ENCODE results near the gene TEX36.
"Not testable (repeated sequence)": the region's sequence is repeated elsewhere in the genome, so short reads cannot be mapped to it uniquely, and the experiment has no call there.

The TEX36 gene

DNA sequence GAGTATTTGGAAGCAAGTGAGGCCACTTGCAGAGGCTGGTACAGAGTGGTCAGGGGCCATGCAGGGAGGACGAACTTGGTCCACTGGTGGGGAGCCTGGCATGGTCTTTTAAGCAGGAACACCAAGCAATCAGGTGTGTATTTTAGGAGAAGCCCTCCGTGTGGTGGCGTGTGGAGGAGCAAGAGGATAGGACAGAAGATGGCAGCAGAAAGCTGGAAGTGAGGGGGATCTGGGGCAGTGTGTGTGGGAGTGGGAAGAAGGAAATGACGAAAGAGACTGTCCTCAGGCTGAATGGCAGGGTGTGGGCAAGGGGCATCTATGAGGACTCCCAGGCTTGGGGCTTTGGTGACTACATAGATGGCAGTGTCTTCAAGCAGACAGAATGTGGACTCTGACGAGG, 51.2 kb downstream of the TEX36 start:
- Histone ChIP-seq H3K4me3 (ENCODE audit: low read length in 2 of 2) (no peak overlapping the region), H3K9me3 (ENCODE audit: control insufficient read depth in 2 of 2, low read length in 2 of 2) (no peaks in the 10 kb centered on the region), H3K27ac (ENCODE audit: low read length) (no peak overlapping the region), H3K36me3 (ENCODE audit: control insufficient read depth in 2 of 2, insufficient read depth in 2 of 2, low read length in 2 of 2) (no peaks in the 10 kb centered on the region), H3K4me1 (ENCODE audit: control insufficient read depth, insufficient read depth, low read length) (no peaks in the 10 kb centered on the region), H3K9ac (ENCODE audit: low read length in 2 of 2) (no peak overlapping the region), H3K27me3 (ENCODE audit: control insufficient read depth in 1 of 2, insufficient read depth in 2 of 2, low read length in 2 of 2) (no peaks in the 10 kb centered on the region)

DNA sequence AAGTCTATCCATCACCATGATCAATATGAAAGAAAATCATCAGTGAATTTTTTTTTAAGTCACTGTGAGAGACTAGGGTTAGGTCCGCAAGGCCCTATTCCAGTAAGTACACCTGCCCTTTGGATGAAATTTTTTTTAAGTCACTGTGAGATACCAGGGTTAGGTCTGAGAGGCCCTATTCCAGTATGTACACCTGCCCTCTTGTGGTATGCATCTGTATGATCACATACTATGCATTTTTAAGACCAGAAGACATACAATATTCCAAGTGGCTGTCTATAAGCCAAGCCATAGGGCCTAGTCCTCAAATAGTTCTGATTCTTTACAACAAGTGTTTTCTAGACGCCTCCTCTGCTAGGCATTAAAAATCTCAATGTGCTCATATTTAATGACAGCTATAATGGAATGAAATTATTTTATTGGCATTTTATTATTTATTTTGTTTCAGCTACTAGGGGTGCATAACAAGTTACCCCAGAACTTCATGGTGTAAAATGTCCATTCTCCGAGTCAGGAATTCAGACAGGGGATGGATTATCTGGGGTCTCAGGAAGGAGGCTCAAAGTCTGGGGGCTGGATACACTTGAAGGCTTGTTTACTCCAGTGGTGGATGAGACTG, 53.1 kb downstream of the TEX36 start:
- Histone ChIP-seq H3K4me3 (ENCODE audit: low read length in 2 of 2) (no peak overlapping the region), H3K36me3 (ENCODE audit: control insufficient read depth in 2 of 2, insufficient read depth in 2 of 2, low read length in 2 of 2) (no peaks in the 10 kb centered on the region), H3K9me3 (ENCODE audit: control insufficient read depth in 2 of 2, low read length in 2 of 2) (no peaks in the 10 kb centered on the region), H3K9ac (ENCODE audit: low read length in 2 of 2) (no peak overlapping the region), H3K27ac (ENCODE audit: low read length) (no peak overlapping the region), H3K27me3 (ENCODE audit: control insufficient read depth in 1 of 2, insufficient read depth in 2 of 2, low read length in 2 of 2) (no peaks in the 10 kb centered on the region), H3K4me1 (ENCODE audit: control insufficient read depth, insufficient read depth, low read length) (peaks cover 1% of the 10 kb centered on the region)

DNA sequence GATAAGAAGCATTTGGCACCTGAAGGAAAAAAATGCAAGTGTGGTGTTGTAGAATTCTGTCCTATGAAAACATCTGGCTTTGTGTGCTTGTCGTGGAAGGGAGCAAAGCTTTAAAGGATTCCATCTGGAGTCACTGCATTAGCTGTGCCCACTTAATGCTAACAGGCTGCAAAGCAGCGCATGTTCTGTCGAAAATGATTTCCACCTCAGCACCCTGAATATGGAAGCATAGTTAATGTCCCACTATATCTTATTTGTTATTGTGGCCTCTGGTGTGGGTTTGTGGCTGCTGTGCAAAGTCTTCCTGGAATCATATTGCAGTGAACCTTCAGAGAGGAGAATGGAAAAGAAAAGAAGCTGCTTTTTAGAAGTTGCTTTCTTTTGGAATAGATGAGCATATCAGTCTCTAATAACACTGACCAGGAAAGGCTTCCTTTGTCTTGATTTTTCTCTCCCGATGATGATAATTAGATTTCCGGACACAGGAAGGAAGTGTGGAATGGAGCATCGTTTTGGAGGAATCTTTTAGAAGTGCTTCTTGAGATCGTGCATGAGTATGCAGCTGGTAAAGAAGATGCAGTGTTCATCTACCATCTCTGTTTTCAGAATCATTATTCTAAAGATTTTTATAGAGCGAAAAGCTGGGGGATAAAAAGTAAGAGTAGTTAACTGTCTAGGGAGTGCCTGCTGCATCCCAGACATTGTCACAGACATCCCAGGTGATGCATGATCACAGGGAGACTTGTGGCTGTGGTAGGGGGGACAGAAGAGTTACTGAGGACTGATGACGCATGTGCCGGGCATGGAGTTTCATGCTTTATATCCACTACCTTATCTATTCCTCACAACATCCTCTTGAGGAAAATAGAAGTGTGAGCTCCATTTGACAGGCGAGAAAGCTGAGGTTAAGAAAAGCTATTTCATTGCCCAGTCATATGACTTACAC, 54.6 kb downstream of the TEX36 start:
- H3K27me3 ChIP-seq (ENCODE audit: control insufficient read depth in 1 of 2, insufficient read depth in 2 of 2, low read length in 2 of 2) = no peaks in the 10 kb centered on the region

DNA sequence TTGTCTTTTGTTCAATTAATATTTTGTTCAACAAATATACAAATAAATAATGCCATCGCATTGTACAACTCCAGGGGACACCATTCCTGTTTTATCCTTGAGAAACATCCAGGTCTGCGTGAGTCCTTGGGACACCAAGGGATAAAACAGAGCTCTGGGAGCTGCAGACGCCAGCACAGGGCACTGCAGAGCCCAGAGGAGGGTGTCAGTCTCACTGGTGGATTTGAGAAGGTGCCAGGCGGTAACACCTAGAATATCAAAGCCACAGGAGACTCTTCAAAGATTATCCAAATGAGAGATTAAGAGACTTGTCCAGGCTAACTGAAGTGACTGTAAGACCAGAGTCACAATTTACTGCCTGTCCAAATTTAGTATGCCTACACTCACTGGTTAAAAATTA, 55.3 kb downstream of the TEX36 start:
- no peaks in the 10 kb centered on the region for H3K36me3 ChIP-seq (ENCODE audit: control insufficient read depth in 2 of 2, insufficient read depth in 2 of 2, low read length in 2 of 2)
- H3K4me1 ChIP-seq (ENCODE audit: control insufficient read depth, insufficient read depth, low read length) = peaks cover 4% of the 10 kb centered on the region
- H3K27me3 ChIP-seq (ENCODE audit: control insufficient read depth in 1 of 2, insufficient read depth in 2 of 2, low read length in 2 of 2) = no peaks in the 10 kb centered on the region
- H3K4me3 ChIP-seq (ENCODE audit: low read length in 2 of 2) = no peak overlapping the region
- H3K9ac ChIP-seq (ENCODE audit: low read length in 2 of 2) = no peak overlapping the region
- no peaks in the 10 kb centered on the region for H3K9me3 ChIP-seq (ENCODE audit: control insufficient read depth in 2 of 2, low read length in 2 of 2)
- H3K27ac ChIP-seq (ENCODE audit: low read length) = no peak overlapping the region

More for the DNA sequence above, 54.6 kb downstream of the TEX36 start:
- no peaks in the 10 kb centered on the region for H3K9me3 ChIP-seq (ENCODE audit: control insufficient read depth in 2 of 2, low read length in 2 of 2)
- no peak overlapping the region for H3K9ac ChIP-seq (ENCODE audit: low read length in 2 of 2)
- H3K36me3 ChIP-seq (ENCODE audit: control insufficient read depth in 2 of 2, insufficient read depth in 2 of 2, low read length in 2 of 2) = no peaks in the 10 kb centered on the region
- H3K27ac ChIP-seq (ENCODE audit: low read length) = no peak overlapping the region
- no peak overlapping the region for H3K4me3 ChIP-seq (ENCODE audit: low read length in 2 of 2)
- peaks cover 4% of the 10 kb centered on the region for H3K4me1 ChIP-seq (ENCODE audit: control insufficient read depth, insufficient read depth, low read length)

DNA sequence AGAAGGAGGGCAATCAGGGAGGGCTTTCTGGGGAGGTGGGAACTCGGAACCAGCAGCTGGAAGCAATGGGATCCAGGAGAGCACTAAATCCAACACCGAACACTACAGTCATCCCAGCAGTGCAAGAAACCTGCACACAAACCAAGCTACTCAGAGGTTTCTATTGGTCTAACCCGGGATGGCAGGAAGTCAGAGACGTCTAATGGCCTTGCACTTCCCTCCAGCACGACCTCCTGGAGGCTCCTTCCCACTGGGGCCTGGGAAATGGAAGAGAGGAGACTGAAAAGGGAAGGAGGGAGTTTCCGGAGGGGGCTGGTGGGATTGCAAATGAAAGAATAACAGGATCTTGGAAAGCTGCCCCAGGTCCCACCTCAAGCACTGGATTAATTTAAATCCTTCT, 56.3 kb downstream of the TEX36 start:
- H3K4me1 ChIP-seq (ENCODE audit: control insufficient read depth, insufficient read depth, low read length) = peaks cover 4% of the 10 kb centered on the region
- no peaks in the 10 kb centered on the region for H3K9me3 ChIP-seq (ENCODE audit: control insufficient read depth in 2 of 2, low read length in 2 of 2)
- H3K27ac ChIP-seq (ENCODE audit: low read length) = no peak overlapping the region
- no peaks in the 10 kb centered on the region for H3K27me3 ChIP-seq (ENCODE audit: control insufficient read depth in 1 of 2, insufficient read depth in 2 of 2, low read length in 2 of 2)
- H3K36me3 ChIP-seq (ENCODE audit: control insufficient read depth in 2 of 2, insufficient read depth in 2 of 2, low read length in 2 of 2) = no peaks in the 10 kb centered on the region
- no peak overlapping the region for H3K4me3 ChIP-seq (ENCODE audit: low read length in 2 of 2)
- H3K9ac ChIP-seq (ENCODE audit: low read length in 2 of 2) = no peak overlapping the region

DNA sequence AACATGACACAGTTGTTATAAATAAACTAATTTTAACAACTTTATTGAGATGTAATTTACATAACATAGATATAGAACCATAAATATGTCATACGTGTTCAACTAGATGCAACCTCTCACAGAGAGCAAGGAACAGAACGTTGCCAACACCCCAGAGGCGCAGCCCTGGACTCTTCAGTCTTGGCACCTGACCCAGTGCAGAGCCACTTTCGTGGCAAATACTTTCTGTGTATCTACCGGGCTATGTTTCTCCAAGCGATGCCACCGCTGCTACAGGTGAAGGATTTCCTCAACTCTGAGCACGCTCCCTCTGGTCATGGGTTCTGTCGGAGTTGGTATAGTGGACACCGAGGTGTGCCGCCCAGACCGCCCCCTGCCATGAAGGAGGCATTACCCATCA, 57.4 kb downstream of the TEX36 start:
- Histone ChIP-seq H3K4me1 (ENCODE audit: control insufficient read depth, insufficient read depth, low read length) (peaks cover 4% of the 10 kb centered on the region), H3K9ac (ENCODE audit: low read length in 2 of 2) (no peak overlapping the region), H3K27me3 (ENCODE audit: control insufficient read depth in 1 of 2, insufficient read depth in 2 of 2, low read length in 2 of 2) (no peaks in the 10 kb centered on the region), H3K4me3 (ENCODE audit: low read length in 2 of 2) (no peak overlapping the region), H3K27ac (ENCODE audit: low read length) (no peak overlapping the region), H3K36me3 (ENCODE audit: control insufficient read depth in 2 of 2, insufficient read depth in 2 of 2, low read length in 2 of 2) (no peaks in the 10 kb centered on the region), H3K9me3 (ENCODE audit: control insufficient read depth in 2 of 2, low read length in 2 of 2) (no peaks in the 10 kb centered on the region)

DNA sequence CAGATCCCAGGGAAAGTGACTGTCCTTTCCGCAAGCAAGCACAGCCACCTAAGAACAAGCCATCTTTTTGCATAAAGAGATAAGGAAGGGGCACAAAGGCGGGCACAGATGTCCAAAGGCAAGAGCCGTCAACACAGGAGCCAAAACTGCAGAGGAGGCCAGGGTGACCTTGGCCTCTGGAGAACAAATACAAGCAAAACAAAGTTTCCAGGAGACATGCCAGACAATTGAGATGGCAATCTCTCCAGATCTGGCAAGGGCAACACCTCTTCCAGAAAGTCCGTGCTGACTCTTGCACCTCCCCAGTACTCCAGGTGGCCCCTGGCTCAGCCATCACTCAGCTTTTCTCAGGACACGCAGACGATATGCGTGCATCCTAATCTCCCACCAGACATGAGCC, 58.2 kb downstream of the TEX36 start:
- Histone ChIP-seq H3K27ac (ENCODE audit: low read length) (no peak overlapping the region), H3K9me3 (ENCODE audit: control insufficient read depth in 2 of 2, low read length in 2 of 2) (no peaks in the 10 kb centered on the region), H3K27me3 (ENCODE audit: control insufficient read depth in 1 of 2, insufficient read depth in 2 of 2, low read length in 2 of 2) (no peaks in the 10 kb centered on the region), H3K36me3 (ENCODE audit: control insufficient read depth in 2 of 2, insufficient read depth in 2 of 2, low read length in 2 of 2) (no peaks in the 10 kb centered on the region), H3K9ac (ENCODE audit: low read length in 2 of 2) (no peak overlapping the region), H3K4me1 (ENCODE audit: control insufficient read depth, insufficient read depth, low read length) (peaks cover 4% of the 10 kb centered on the region), H3K4me3 (ENCODE audit: low read length in 2 of 2) (no peak overlapping the region)

DNA sequence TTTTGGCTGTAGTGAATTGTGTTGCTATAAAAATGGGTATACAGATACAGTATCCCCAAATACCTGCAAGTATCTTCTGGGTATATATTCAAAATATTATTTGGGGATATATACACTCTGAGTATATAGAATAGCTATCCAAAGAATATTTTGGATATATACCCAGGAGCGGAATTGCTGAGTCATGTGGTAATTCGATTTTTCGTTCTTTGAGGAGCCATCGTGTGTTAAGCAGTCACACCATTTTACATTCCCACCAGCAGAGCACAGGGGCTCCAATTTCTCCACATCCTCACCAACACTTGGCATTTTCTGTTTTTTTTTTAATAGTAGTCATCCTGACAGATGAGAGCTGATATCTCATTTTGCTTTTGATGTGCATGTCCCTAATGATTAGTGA, 61.9 kb downstream of the TEX36 start:
- Histone ChIP-seq H3K9ac (ENCODE audit: low read length in 2 of 2) (no peak overlapping the region), H3K4me3 (ENCODE audit: low read length in 2 of 2) (no peak overlapping the region), H3K27me3 (ENCODE audit: control insufficient read depth in 1 of 2, insufficient read depth in 2 of 2, low read length in 2 of 2) (no peaks in the 10 kb centered on the region)

DNA sequence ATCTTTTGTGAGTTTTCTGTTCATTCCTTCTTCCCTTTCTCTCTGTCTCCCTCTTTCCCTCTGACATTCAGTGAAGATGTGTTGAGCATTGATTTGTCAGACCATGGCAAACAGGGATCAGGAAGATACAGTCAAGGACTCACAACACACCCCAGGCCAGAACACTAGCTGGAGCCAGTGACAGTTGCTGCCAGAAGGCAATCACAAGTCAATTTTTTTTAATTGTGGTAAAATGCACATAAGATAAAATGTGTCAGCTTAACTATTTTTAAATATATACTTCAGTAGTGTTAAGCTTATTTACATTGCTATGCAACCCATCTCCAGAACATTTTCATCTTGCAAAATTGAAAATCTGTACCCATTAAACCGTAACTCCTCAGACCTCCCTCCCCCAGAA, 62.6 kb downstream of the TEX36 start:
- no peaks in the 10 kb centered on the region for H3K36me3 ChIP-seq (ENCODE audit: control insufficient read depth in 2 of 2, insufficient read depth in 2 of 2, low read length in 2 of 2)
- H3K27me3 ChIP-seq (ENCODE audit: control insufficient read depth in 1 of 2, insufficient read depth in 2 of 2, low read length in 2 of 2) = no peaks in the 10 kb centered on the region
- peaks cover 4% of the 10 kb centered on the region for H3K4me1 ChIP-seq (ENCODE audit: control insufficient read depth, insufficient read depth, low read length)
- H3K27ac ChIP-seq (ENCODE audit: low read length) = no peak overlapping the region
- no peak overlapping the region for H3K4me3 ChIP-seq (ENCODE audit: low read length in 2 of 2)
- no peaks in the 10 kb centered on the region for H3K9me3 ChIP-seq (ENCODE audit: control insufficient read depth in 2 of 2, low read length in 2 of 2)
- H3K9ac ChIP-seq (ENCODE audit: low read length in 2 of 2) = no peak overlapping the region

More for the DNA sequence above, 61.9 kb downstream of the TEX36 start:
- Histone ChIP-seq H3K4me1 (ENCODE audit: control insufficient read depth, insufficient read depth, low read length) (peaks cover 4% of the 10 kb centered on the region), H3K9me3 (ENCODE audit: control insufficient read depth in 2 of 2, low read length in 2 of 2) (no peaks in the 10 kb centered on the region), H3K36me3 (ENCODE audit: control insufficient read depth in 2 of 2, insufficient read depth in 2 of 2, low read length in 2 of 2) (no peaks in the 10 kb centered on the region), H3K27ac (ENCODE audit: low read length) (no peak overlapping the region)

DNA sequence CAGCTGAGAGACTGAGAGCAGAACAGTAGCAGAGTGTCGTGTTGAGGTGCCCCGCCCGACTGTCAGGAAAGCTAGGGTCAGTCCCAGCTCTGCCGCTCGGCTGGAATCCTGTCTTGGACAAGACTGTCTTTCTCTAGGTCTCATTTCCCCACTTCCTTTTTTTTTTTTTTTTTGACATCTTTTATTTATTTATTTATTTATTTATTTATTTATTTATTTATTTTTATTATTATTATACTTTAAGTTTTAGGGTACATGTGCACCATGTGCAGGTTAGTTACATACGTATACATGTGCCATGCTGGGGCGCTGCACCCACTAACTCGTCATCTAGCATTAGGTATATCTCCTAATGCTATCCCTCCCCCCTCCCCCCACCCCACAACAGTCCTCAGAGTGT, 69.9 kb downstream of the TEX36 start:
- not testable (repeated sequence) for H3K36me3 ChIP-seq (ENCODE audit: control insufficient read depth in 2 of 2, insufficient read depth in 2 of 2, low read length in 2 of 2); H3K4me3 ChIP-seq (ENCODE audit: low read length in 2 of 2); H3K27me3 ChIP-seq (ENCODE audit: control insufficient read depth in 1 of 2, insufficient read depth in 2 of 2, low read length in 2 of 2); H3K9me3 ChIP-seq (ENCODE audit: control insufficient read depth in 2 of 2, low read length in 2 of 2); H3K9ac ChIP-seq (ENCODE audit: low read length in 2 of 2); H3K27ac ChIP-seq (ENCODE audit: low read length); H3K4me1 ChIP-seq (ENCODE audit: control insufficient read depth, insufficient read depth, low read length)

DNA sequence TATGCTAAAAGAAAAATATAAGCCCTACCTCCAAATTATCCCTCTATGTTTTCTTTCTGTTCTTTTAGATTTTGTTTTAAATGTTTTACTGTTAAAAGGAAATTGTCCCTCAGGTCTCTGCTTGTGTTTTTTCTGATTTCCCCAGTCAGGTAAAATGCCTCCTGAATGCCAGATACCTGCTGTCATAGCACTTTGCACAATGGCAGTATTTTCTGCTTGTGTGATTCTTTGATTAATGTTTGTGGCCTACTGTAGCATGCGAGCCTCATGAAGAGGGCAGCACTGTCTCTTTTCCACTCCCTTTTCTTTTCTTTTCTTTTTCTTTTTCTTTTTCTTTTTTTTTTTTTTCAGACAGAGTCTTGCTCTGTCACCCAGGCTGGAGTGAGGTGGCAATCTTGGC, 71.2 kb downstream of the TEX36 start:
- Histone ChIP-seq H3K4me1 (ENCODE audit: control insufficient read depth, insufficient read depth, low read length) (peaks cover 7% of the 10 kb centered on the region), H3K27ac (ENCODE audit: low read length) (no peak overlapping the region), H3K9ac (ENCODE audit: low read length in 2 of 2) (no peak overlapping the region), H3K4me3 (ENCODE audit: low read length in 2 of 2) (no peak overlapping the region), H3K36me3 (ENCODE audit: control insufficient read depth in 2 of 2, insufficient read depth in 2 of 2, low read length in 2 of 2) (no peaks in the 10 kb centered on the region), H3K27me3 (ENCODE audit: control insufficient read depth in 1 of 2, insufficient read depth in 2 of 2, low read length in 2 of 2) (no peaks in the 10 kb centered on the region), H3K9me3 (ENCODE audit: control insufficient read depth in 2 of 2, low read length in 2 of 2) (no peaks in the 10 kb centered on the region)
